Inferior parietal cortex (tissue), 1 donor: ENCODE measurements around the gene TYRO3.

Experiments
- DNase-seq: peaks from one replicate; pipeline ENCODE4 v3.0.0-alpha.2; 2016; ENCODE audit errors: extremely low spot score

TYRO3 gene

GRCh38 chr15:41558400-41559238, at the start of gene TYRO3:
Gene TYRO3 (plus strand): TSS chr15:41559212. CDS start chr15:41559258, 46 bp downstream.
- DNase-seq: peak; percentile 56

- no peak for DNase-seq
Observed at GRCh38 chr15:41510728-41511127, 48.3 kb upstream of the TYRO3 start.

DNA sequence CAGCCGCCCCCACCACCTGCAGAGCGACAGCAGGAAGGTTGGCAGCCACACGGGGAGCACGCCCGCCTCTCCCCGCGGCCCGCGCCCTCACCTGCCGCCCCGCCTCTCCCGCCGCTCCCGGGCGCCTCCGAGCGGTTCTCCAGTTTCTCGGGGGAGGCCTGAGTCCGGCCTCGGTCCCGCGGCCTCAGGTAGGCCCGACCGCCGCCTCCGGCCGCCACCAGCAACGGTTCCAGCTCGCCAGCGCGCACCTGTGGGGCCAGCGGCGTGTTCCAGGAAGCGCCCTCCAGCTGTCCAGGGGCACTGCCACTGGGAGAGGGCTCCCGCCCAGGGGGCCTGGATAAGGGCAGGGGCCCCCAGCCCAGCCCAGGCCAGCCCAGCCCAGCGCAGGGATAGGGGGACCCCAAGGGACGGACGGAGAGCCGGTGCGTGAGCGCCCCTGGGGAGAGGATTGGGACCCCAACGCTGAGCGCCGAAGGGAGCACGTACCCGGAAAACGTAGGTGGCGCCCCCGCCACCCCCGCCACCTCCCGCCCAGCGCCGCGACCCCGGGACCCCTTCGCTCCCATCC, 47.6 kb upstream of the TYRO3 start:
- DNase-seq: no peak

DNA sequence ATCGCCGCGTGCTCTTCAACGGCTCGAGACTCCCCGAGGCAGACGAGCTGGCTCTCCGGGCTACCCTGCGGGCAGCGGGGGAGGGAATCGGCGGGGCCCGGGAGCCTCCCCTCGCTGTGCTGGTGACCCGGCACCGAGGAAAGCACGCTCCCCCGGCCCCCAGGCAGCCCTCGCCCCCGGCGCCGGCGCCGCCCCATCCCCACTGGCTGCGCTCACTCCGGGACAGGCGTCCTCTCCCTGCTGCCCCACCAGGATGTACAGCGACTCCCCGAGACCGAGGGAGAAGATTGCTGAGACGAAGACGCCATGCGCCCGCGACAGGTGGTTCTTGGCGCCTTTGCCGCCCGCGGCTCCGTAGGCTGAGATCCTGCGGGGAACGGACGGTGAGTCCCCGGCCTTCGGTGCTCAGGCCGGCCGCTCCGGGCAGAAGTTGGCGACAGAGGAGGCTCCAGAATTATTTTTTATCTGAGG, 47.1 kb upstream of the TYRO3 start:
- DNase-seq: no peak

- no peak for DNase-seq
Observed at GRCh38 chr15:41512512-41512939, 46.5 kb upstream of the TYRO3 start.

DNA sequence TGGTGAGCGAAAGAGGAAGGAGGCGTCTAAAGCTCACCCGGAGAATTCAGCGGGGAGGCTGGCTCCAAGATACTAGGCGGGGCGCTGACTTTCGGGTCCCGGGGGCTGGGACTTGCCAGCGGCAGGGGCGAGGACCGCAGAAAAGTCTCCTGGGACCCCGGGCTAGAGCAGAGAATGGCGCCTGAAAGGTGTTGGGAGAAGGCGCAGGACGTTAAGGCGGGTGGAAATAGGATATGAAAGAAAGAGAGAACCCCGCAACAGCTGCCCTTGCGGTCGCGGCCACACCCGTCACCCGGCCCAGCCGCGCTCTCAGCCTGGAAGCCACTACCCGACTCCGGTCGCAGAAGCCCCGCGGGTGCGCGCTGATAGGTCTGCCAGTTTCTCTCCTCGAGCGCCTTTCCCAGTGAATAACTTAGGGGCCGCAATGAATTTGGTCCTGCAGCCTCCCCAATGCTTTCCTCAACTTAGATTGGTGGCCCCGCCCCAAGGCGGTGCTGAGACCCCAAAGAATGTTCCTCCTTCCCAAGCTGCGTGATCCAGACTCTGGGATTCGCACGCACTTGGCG, 46.0 kb upstream of the TYRO3 start:
- no peak for DNase-seq

DNA sequence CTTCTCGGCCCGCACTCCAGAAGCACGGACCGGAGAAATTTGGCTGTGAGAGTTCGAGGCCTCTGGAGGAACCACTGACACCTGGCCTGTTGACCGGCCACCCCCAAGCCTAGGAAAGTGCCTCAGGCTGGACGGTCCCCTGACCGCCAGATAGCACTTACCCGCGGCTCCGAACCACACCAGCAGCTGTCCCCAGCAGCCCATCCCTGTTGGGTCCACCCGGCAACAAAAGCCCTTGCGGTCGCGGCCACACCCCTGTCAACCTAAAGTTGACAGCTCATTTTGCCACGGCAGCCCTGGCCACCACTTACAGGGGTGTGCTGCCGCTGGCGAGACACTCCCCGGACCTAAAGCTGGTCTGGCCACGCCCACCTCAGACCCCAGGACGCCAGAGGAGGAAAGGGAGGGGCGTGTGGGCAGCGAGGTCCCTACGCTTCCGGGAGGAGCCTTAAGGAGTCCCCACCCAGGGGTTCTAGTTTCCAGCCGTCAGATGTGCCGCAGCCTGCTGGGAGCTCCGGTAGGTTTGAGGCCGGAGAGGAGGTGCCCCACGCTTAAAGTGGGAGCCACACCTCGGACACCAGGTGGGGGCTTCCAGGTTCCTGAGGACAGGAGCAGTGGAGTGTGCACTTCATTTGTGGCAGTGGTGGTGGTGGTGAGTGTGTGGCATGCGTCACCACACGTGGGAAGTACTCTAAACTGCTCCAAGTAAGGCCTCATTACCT, 45.3 kb upstream of the TYRO3 start, which contains the start of gene LTK:
LTK (minus strand) TSS at position 322 of the 722 bp plus-strand sequence; CDS start at position 204, 118 bp downstream.
- no peak for DNase-seq

DNA sequence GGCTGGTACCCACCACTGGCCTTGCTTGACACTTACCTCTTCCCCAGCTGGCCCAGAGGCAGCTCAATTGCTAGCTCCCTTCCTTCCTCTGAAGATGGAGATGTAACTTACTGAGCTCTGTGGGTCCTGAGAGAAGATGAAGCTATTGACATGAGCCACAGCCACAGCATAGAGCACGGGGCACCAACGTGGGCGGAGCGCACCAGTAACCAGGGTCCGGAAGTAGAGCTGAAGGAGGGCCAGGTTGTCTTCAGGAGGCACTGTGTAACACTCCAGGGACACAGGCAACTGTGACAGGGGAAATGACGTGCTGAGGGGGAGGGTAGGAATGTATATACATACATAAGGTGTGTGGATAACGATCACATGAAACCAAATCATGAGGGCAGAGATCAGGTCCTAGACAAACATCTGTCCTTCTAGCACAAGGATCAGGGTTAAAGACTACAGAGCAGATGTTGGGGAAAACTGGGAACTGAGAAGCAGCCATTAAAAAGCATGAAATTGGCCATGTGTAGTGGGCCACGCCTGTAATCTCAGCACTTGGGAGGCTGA, 41.0 kb upstream of the TYRO3 start:
- DNase-seq: no peak

DNA sequence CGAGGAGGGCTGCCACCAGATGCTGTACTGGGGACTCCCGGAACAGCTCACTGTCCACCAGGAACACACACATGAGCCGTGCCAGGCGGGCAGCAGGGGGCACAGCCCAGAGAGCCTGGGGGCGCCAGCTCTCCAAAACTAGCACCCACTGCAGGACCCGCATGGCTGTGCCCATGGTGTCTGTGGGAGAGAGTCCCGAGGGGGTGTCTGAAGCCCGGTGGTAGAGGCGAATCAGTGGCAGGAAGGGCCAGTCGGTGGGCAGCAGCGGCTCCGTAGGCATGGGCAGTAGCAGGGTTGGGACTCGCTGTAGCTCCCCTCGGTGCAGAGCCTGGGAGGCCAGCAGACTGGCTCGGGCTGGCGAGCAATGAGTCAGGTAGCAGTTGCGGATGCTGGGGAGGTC, 38.4 kb upstream of the TYRO3 start:
- no peak for DNase-seq

DNA sequence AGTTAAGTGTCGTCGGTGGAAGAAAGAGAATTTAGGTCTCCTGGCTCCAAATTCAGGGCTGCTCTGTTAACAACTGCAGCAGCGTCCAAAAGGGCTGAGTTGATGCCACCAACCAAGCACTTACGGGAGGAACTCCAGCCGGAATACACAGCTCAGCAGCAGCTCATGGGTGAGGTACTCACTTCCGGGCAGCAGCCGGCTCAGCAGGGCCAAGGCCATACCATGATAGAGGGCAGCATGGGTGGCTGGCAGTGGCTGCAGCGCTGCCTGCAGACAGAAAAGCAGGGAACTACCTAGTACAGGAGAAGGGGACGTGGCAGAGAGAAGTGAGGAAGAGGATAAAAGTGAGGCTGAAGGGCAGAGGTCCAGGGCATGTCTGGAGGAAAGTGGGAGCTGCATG, 37.4 kb upstream of the TYRO3 start:
- DNase-seq: no peak

DNA sequence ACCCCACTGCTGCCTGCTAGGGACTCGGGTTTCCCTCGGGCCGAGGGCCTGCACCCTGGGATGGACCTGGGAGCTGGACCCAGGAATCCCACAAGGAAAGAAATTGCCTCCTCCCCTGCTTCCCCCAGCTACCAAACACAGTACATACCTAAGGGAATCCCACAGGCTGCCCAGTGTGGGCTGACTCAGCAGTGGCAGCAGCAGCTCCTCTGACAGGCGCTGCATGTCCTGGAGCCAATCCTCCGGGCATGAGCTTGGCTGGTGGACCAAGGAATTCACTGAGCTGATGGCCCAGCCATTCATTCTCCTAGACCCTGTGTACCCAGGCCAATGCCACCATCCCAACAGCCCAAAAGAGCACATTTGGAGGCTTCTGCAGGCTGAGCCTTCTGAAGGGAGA, 35.9 kb upstream of the TYRO3 start:
- no peak for DNase-seq

DNA sequence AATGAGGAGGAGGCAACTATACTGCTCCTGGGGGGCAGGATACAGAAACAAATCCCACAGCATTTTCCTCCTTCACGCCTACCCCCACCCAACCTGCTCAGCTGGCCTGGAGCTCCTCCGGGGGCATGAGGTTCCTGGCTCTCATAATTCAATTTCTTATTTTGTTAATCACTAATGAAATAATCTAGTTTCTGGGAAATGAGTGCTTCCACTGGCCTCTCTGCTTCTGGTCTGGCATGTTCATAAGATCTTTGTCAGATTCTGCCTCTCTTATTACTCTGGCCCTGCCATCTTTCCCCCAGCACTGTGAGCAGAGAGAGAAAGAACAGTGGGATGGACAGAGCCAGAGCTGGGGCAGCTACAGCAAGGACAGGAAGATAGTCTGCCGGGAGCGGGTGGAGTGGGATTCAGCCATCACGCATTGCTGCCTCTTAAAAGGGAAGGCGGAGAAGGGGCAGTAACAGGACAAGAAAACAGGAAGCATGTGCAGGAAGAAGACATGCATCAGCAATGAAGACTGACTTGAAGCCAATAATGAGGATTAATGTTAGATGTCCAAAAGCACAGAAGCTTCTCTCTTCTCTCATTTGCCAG, 28.6 kb upstream of the TYRO3 start:
- no peak for DNase-seq

GRCh38 chr15:41535544-41535943, 23.5 kb upstream of the TYRO3 start:
- DNase-seq: no peak

DNA sequence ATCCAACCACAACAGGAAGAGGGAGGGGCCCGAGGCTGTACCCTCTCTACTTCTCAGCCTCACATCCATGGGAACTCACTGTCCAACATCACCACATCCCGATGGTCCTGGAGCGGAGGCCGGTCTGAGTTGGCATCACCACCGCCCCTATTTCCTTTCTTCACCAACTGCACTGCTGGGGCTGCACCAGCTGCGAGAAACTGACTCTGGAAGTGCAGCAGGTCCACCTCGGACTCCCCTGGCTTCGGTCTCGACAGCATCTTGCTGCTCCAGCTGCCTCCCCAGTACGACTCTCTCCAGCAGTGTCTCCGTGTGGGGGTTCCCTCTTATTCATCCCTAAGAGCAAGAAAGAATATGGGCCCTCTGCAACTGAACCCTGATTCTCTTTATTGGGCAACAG, 22.1 kb upstream of the TYRO3 start:
- no peak for DNase-seq

DNA sequence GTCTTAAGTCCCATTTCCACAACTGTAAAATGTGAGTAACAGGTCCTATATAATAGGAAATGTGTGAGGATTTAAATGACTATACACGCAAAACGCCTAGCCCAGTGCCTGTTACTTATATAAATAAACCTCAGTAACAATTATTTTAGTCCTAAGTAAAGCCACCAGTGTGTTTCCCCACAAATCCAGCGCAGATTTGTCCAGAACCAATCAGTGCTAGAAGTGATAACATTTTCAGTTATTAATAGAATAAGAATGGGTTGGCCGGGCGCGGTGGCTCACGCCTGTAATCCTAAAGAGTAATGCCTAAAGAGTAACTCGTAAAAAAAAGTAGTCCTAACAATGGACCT, 15.5 kb upstream of the TYRO3 start:
- DNase-seq: no peak

- DNase-seq: peak; percentile 36
Observed at GRCh38 chr15:41544650-41545015, 14.4 kb upstream of the TYRO3 start.

- no peak for DNase-seq
Observed at GRCh38 chr15:41545218-41545617, 13.8 kb upstream of the TYRO3 start.

DNA sequence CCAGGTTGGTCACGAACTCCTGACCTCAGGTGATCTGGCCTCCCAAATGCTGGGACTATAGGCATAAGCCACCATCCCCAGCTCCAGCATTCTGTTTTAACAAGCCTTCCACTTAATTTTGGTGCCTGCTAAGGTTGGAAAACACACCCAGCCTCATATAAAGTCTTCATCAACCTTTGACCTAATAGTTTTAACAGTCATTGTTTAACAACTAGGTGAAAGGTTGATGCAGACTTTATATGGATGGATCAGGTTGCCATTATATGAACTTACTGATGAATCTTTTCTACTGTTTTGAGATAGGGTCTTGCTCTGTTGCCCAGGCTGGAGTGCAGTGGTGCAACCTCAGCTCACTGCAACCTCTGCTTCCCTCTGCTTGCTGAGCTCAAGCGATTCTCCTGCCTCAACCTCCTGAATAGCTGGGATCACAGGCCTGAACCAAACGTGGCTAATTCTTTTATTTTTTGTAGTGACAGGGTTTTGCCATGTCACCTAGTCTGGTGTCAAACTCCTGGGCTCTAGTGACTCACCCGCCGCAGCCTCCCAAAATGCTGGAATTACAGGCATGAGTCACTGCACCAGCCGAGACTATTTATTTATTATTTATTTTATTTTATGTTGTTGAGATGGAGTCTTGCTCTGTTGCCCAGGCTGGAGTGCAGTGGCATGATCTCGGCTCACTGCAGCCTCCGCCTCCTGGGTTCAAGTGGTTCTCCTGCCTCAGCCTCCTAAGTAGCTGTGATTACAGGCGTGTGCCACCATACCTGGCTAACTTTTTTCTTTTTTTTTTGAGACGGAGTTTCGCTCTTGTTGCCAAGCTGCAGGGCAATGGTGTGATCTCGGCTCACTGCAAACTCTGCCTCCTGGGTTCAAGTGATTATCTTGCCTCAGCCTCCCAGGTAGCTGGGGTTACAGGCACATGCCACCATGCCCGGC, 11.9 kb upstream of the TYRO3 start:
- DNase-seq: no peak

- no peak for DNase-seq
Observed at GRCh38 chr15:41550066-41550775, 8.8 kb upstream of the TYRO3 start.

DNA sequence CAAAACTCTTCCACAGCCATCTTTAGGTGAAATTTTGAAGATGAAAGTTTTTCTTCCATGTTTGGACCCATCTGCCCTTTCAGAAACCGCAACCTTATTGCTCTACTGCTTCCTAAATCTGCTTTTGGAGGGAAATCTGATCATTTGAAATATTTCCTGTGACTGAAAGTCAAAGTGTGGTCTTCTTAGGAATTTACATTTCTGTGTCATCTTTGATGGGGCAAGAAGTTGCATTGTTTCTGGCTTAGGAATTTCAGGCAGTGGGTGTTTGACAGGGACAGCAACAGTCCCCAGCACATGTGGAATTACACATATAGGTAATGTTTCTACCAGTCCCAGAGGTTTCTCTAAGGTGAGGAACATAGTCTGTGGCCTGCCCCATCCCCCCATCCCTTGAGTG, 5.3 kb upstream of the TYRO3 start:
- no peak for DNase-seq
